ENCODE measurements around the gene BMPR1B.

Gene BMPR1B

DNA sequence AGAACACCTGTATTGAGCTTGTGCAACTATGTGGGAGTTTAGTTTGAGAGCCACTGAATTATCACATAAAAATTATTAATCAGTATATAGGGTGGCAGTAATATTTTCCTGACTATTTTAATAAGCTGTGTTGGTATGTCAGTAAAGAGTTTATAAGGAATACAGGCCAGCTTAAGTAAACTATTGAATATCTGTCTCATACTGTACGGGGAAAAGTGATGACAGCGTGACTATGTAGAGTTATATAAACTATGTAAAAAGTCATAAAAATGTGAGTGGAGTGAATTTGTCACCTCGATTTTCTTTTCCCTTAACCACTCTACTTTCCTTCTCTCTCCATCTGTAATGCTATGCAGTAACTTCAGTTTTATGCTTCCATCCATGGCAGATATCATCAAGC, 250.2 kb downstream of the BMPR1B start:
- no peak overlapping the region for H3K4me3 ChIP-seq (ENCODE audit: control insufficient read depth, low read depth, low read length)
- TF ChIP-seq, protein P1, sequence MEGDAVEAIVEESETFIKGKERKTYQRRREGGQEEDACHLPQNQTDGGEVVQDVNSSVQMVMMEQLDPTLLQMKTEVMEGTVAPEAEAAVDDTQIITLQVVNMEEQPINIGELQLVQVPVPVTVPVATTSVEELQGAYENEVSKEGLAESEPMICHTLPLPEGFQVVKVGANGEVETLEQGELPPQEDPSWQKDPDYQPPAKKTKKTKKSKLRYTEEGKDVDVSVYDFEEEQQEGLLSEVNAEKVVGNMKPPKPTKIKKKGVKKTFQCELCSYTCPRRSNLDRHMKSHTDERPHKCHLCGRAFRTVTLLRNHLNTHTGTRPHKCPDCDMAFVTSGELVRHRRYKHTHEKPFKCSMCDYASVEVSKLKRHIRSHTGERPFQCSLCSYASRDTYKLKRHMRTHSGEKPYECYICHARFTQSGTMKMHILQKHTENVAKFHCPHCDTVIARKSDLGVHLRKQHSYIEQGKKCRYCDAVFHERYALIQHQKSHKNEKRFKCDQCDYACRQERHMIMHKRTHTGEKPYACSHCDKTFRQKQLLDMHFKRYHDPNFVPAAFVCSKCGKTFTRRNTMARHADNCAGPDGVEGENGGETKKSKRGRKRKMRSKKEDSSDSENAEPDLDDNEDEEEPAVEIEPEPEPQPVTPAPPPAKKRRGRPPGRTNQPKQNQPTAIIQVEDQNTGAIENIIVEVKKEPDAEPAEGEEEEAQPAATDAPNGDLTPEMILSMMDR (IDR thresholded peaks at IDR 0.05; ENCODE audit: control insufficient read depth, insufficient read depth, low read depth, low read length, missing control alignments), result no peak
- DNase-seq (ENCODE audit: low read depth), result no peak

DNA sequence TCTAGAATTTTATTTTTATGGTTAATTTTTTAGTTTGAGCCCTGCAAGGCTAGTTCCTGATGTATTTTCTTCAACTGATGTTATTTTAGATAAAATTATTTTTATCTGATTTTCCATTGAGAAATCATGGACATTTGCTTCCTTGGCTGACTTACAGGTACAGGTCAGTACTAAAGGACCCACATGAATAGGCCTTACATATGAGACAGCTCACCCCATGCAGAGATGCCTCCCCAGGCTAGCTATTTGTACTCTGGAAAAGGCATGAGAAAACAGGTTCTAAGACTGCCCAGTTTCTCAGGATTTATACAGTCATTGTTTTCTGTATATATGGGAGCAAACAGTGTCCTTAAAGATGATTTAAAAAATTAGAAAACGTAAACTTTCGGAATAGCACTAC, 255.5 kb downstream of the BMPR1B start:
- H3K4me3 ChIP-seq (ENCODE audit: control insufficient read depth, low read depth, low read length), result no peak overlapping the region
- no peak for DNase-seq (ENCODE audit: low read depth)
- TF ChIP-seq, protein P1 (IDR thresholded peaks at IDR 0.05; ENCODE audit: control insufficient read depth, insufficient read depth, low read depth, low read length, missing control alignments), result no peak

GRCh38 chr4:95014068-95014467, 256.3 kb downstream of the BMPR1B start:
- DNase-seq (ENCODE audit: low read depth), result no peak
- TF ChIP-seq, protein P1 (IDR thresholded peaks at IDR 0.05; ENCODE audit: control insufficient read depth, insufficient read depth, low read depth, low read length, missing control alignments), result no peak
- no peak overlapping the region for H3K4me3 ChIP-seq (ENCODE audit: control insufficient read depth, low read depth, low read length)

DNA sequence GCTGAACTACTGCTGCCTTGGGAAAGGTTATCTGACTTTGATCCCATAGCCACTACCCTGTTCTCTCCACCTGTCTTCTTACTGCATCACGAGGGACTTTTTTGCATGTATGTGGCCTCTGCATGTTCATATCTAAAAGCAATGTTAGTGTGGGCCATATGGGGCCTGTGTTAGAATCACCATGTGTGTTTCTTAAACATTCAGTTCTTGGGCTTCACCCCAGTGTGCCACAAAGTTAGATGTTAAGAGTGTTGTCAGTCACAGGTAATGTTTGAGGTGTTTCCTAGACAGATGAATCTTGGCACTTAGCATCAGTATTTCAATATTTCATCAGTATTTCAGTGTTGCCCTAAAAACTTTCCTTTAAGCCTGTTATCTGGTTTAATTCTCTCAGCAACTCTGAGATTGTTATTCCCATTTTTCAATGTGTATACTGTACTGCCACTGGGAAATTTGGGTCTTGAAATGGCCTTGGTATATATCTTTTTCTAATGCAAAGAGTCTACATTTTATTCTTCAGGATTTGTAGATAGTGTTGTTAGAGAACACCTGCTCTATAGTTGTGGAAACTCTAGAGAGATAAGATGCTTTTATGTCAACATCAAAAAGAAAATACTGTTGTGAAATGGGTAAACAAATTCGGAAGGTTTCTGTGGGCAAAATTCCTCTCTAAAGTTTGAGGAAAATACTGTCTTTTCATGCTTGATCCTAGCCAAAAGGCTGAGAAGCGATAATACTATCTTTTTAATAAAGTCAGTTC, 259.7 kb downstream of the BMPR1B start:
- no peak for DNase-seq (ENCODE audit: low read depth)
- TF ChIP-seq, protein P1 (IDR thresholded peaks at IDR 0.05; ENCODE audit: control insufficient read depth, insufficient read depth, low read depth, low read length, missing control alignments), result no peak
- no peak overlapping the region for H3K4me3 ChIP-seq (ENCODE audit: control insufficient read depth, low read depth, low read length)

DNA sequence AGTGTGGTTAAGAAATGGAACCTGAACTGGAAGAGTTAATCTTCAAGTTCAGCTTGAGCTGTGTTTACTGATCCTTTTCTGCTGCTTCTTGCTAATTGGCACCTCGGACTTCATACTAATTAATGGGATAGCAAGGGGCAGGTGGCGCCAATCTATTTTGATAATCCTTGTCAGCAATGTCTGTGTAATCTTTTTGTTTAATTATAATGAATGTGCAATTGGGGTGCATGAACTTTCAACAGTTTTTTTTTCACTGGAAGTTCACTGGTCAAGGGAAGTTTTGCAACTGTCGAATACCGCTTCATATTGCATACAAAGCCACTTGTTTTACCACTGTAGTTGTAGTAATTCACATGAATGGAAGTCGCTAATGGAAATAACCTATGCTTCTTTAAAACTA, 261.0 kb downstream of the BMPR1B start:
- no peak overlapping the region for H3K4me3 ChIP-seq (ENCODE audit: control insufficient read depth, low read depth, low read length)
- DNase-seq (ENCODE audit: low read depth), result no peak
- TF ChIP-seq, protein P1 (IDR thresholded peaks at IDR 0.05; ENCODE audit: control insufficient read depth, insufficient read depth, low read depth, low read length, missing control alignments), result no peak

DNA sequence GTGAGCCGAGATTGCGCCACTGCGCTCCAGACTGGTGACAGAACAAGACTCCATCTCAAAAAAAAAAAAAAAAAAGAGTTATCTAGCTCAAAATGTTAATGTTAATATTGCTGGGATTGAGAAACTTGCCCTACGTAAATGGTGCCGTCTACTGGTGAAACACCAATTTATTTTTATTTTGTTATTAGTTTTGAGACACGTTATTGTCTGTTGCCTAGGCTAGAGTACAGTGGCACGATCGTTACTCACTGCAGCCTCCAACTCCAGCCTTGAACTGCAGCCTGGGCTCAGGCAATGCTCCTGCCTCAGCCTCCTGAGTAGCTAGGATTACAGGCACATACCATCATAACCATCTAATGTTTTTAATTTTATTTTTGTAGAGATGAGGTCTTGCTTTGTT, 262.8 kb downstream of the BMPR1B start:
- DNase-seq (ENCODE audit: low read depth), result no peak
- H3K4me3 ChIP-seq (ENCODE audit: control insufficient read depth, low read depth, low read length), result no peak overlapping the region
- TF ChIP-seq, protein P1 (IDR thresholded peaks at IDR 0.05; ENCODE audit: control insufficient read depth, insufficient read depth, low read depth, low read length, missing control alignments), result no peak

All from AG09309 (cell line).